ENCODE results near the gene HSD17B14. TPM values are rescaled to one million over a fixed set of nuclear protein-coding genes. Genes with fewer than 3 reads are reported as not detected.

The HSD17B14 gene
- total and polyA plus RNA-seq, 2 of the 8 experiments (the other 6 are each of a cell fraction or from before 2014, with no cell fraction given) = 8.4 to 25.5 TPM

GRCh38 chr19:48813123-48813913 is 23.0 kb downstream of the HSD17B14 start:
- H3K4me3 ChIP-seq (ENCODE audit: extremely low read depth in 1 of 4, insufficient read depth in 2 of 4, low read depth in 3 of 4, low read length in 4 of 4) = 0 out of 8 replicates have a peak overlapping the region, but pooled peaks of 1 of the 4 experiments have one; percentile 52
- H3K23ac ChIP-seq (ENCODE audit: insufficient read length) = no peak overlapping the region
- H3K4me2 ChIP-seq (ENCODE audit: insufficient read depth in 1 of 2, low read depth in 2 of 2, low read length in 2 of 2) = peak overlapping the region in 1 of 2 experiments; percentile 37; a peak in 2 of 4 replicates
- no peak overlapping the region for H3K14ac ChIP-seq (ENCODE audit: insufficient read length)
- peaks cover 10% of the 10 kb centered on the region; the same call in 1 of the 2 replicates for H3K23me2 ChIP-seq (ENCODE audit: low read depth, low read length)
- DNase-seq (ENCODE audit: low read depth in 1 of 2, low spot score in 2 of 2) (peak in 1 of 2 experiments; percentile 69), FAIRE-seq (no peak)
- H4K8ac ChIP-seq (ENCODE audit: extremely low read depth, insufficient read depth, low read length) = peak overlapping the region; percentile 62
- no peak overlapping the region for H3K9ac ChIP-seq (replicated peaks in 1 of 4; ENCODE audit: extremely low read depth in 1 of 4, low read depth in 3 of 4, low read length in 3 of 4)
- no peak overlapping the region for H3K18ac ChIP-seq (ENCODE audit: extremely low read depth, low read length)
- ChIA-PET CTCF (ENCODE audit: partially characterized antibody) (interaction anchor here (0.6 to 13.8 kb wide), 14 partner anchors 8 to 167 kb away, joined by 3 to 285 read pairs (median 4); partner anchors contain the start of gene CA11), POLR2A (ENCODE audit: partially characterized antibody) (interaction anchor here (0.9 to 3.0 kb wide), 7 partner anchors 18 to 155 kb away, joined by 3 to 12 read pairs (median 4); partner anchors contain the start of genes FUT2 and PPP1R15A)
- no peak overlapping the region for H2BK20ac ChIP-seq (ENCODE audit: low read length)
- peaks cover 0 to 1% of the 10 kb centered on the region in 2 experiments for H4K20me1 ChIP-seq (replicated peaks in 1 of 2; ENCODE audit: control insufficient read depth in 1 of 2, insufficient read depth in 2 of 2, low read length in 2 of 2)
- H2BK15ac ChIP-seq (ENCODE audit: low read length) = no peak overlapping the region
- peaks cover 0 to 11% (median 0%) of the 10 kb centered on the region in 4 experiments; a peak in 3 of 7 replicates for H3K27me3 ChIP-seq (replicated peaks in 1 of 4; ENCODE audit: control insufficient read depth in 3 of 4, extremely low read depth in 1 of 4, insufficient read depth in 3 of 4, low read length in 3 of 4)
- peaks cover 3 to 8% (median 5%) of the 10 kb centered on the region in 4 experiments for H3K4me1 ChIP-seq (replicated peaks in 1 of 4; ENCODE audit: control insufficient read depth in 3 of 4, insufficient read depth in 4 of 4, low read length in 3 of 4)
- peak overlapping the region; percentile 32; the same call in 1 of the 2 replicates for H2AK5ac ChIP-seq (ENCODE audit: low read depth, low read length)
- peak overlapping the region; percentile 57 for H4K91ac ChIP-seq (replicated peaks; ENCODE audit: insufficient read length, low read length)
- no peak overlapping the region for H2BK120ac ChIP-seq (replicated peaks; ENCODE audit: low read depth, low read length)
- H2BK12ac ChIP-seq (ENCODE audit: low read depth, low read length) = peak overlapping the region; percentile 77
- H3K79me1 ChIP-seq (ENCODE audit: low read depth, low read length) = no peaks in the 10 kb centered on the region; the same call in 1 of the 2 replicates
- H3K79me2 ChIP-seq (ENCODE audit: control insufficient read depth in 1 of 2, insufficient read depth in 2 of 2, low read length in 2 of 2) = 0 out of 4 replicates have a peak, but pooled peaks cover 0 to 7% of the 10 kb centered on the region in 2 experiments
- no peaks in the 10 kb centered on the region for H3K9me3 ChIP-seq (ENCODE audit: insufficient read depth in 2 of 2, low read depth in 1 of 2, low read length in 1 of 2)
- H2BK5ac ChIP-seq (ENCODE audit: low read depth, low read length) = no peak overlapping the region
- no peak overlapping the region for H3K27ac ChIP-seq (ENCODE audit: low read depth, low read length)
- H3K56ac ChIP-seq (replicated peaks; ENCODE audit: insufficient read length, low read depth, low read length) = no peak overlapping the region
- no peaks in the 10 kb centered on the region for H3K36me3 ChIP-seq (ENCODE audit: control insufficient read depth in 2 of 4, insufficient read depth in 4 of 4, low read length in 3 of 4)
- no peak overlapping the region for H3K4ac ChIP-seq (replicated peaks; ENCODE audit: insufficient read length, low read depth, low read length)
- WGBS, 2 experiments (ENCODE audit: extremely low coverage in 1 of 2, insufficient coverage in 1 of 2, insufficient read length in 1 of 2, insufficient replicate concordance in 2 of 2, low coverage in 1 of 2, low lambda C conversion rate in 2 of 2, missing lambda C conversion rate in 1 of 2) = 86% methylated on average over 13 of the region's 21 CpGs; no CpG with 5 or more reads in 1 of the 2 experiments
- H4K5ac ChIP-seq (ENCODE audit: insufficient read length, low read depth, low read length) = no peak overlapping the region
- no peak overlapping the region for H2AFZ ChIP-seq (ENCODE audit: low read length)
- TF ChIP-seq CHD1 (IDR thresholded peaks at IDR 0.05; ENCODE audit: low read depth, low read length) (no peak), TAF1 (IDR thresholded peaks at IDR 0.05; ENCODE audit: low read depth, low read length) (no peak), RNF2 (IDR thresholded peaks at IDR 0.05; ENCODE audit: borderline replicate concordance, low read depth, low read length, missing control alignments, poor library complexity, severe bottlenecking) (no peak), RAD21 (IDR thresholded peaks at IDR 0.05 in 1 of 2, conservative IDR thresholded peaks at IDR 0.05 in 1 of 2; ENCODE audit: low read depth in 2 of 2, low read length in 2 of 2) (peak; percentile 36 to 60; a peak in 3 of 4 replicates), NRF1 (IDR thresholded peaks at IDR 0.05; ENCODE audit: low read depth, low read length) (no peak), SIX5 (IDR thresholded peaks at IDR 0.05; ENCODE audit: low read depth, low read length) (no peak), POLR2AphosphoS5 (IDR thresholded peaks at IDR 0.05; ENCODE audit: low read depth, low read length) (no peak), RFX5 (IDR thresholded peaks at IDR 0.05; ENCODE audit: borderline replicate concordance, low read depth, low read length) (no peak), SUZ12 (IDR thresholded peaks at IDR 0.05; ENCODE audit: low read length) (no peak)

Data from H1 (cell line).